Measurements from ENCODE around the gene BORA.
A peak's percentile ranks its signal among the peaks of the same experiment; 100 is the strongest.

Gene BORA

DNA sequence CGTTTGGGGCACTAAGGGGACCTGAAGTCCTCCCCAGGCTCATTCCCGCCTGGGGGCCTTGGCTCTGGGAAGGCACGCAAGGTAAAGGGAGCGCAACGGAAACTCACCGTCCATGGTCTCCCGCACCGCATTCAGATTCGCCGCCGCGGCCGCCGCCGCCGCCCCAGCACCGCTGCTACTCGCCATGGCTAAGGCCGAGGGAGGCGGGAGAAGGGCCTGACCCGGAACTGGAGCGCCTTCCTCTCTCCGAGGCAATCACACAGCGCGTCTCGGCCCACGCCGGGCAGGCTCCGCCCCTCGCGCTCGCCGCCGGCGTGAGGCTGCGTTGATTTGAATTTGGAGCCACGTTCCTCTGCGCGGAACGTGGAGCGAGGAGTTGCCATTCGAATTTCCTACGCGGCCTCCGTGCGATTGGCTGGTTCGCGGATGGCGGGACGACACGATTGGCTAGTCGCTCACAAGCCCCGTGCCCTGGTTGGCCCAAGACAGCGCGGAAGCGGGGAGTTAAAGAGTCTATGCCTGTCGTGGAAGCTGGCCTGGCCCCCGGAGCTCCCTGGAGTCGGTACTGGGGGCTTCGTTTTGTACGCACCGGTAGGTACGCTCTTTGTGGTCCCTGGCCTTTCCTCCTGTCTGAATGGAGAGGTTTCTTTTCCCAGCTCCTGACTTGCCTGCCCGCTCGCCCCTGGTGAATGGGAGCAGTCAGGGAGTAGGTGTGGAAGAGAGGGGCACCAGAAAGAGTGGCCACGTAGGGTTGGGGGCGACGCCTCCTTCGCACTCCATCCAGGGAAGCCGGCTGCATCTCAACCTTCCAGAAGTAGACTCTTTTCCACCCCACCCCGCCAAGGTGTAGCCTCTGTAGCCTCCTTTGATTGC, at the start of gene BORA, which contains the start of gene MZT1:
Gene BORA, plus strand, starts transcription at position 507 of the 873 bp plus-strand sequence. CDS start 1,018 bp downstream, outside the sequence.
Gene MZT1, minus strand, starts transcription at position 213 of the 873 bp plus-strand sequence. Its CDS starts 27 bp downstream, at position 186.
- H3K4me3 ChIP-seq (ENCODE audit: low read depth, low read length), result peak within 1 kb of the TSS; percentile 94
- TF ChIP-seq, protein P1, sequence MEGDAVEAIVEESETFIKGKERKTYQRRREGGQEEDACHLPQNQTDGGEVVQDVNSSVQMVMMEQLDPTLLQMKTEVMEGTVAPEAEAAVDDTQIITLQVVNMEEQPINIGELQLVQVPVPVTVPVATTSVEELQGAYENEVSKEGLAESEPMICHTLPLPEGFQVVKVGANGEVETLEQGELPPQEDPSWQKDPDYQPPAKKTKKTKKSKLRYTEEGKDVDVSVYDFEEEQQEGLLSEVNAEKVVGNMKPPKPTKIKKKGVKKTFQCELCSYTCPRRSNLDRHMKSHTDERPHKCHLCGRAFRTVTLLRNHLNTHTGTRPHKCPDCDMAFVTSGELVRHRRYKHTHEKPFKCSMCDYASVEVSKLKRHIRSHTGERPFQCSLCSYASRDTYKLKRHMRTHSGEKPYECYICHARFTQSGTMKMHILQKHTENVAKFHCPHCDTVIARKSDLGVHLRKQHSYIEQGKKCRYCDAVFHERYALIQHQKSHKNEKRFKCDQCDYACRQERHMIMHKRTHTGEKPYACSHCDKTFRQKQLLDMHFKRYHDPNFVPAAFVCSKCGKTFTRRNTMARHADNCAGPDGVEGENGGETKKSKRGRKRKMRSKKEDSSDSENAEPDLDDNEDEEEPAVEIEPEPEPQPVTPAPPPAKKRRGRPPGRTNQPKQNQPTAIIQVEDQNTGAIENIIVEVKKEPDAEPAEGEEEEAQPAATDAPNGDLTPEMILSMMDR (IDR thresholded peaks at IDR 0.05; ENCODE audit: borderline replicate concordance, insufficient read depth, low read depth, low read length), result no peak

- TF ChIP-seq, protein P1 (IDR thresholded peaks at IDR 0.05; ENCODE audit: borderline replicate concordance, insufficient read depth, low read depth, low read length), result no peak
- no peak overlapping the region for H3K4me3 ChIP-seq (ENCODE audit: low read depth, low read length)
These were observed 49.4 kb upstream of the BORA start for GRCh38 chr13:72678312-72678711.

- H3K4me3 ChIP-seq (ENCODE audit: low read depth, low read length), result no peak overlapping the region
- TF ChIP-seq, protein P1 (IDR thresholded peaks at IDR 0.05; ENCODE audit: borderline replicate concordance, insufficient read depth, low read depth, low read length), result no peak
These were observed 47.4 kb upstream of the BORA start for GRCh38 chr13:72680353-72680752.

- TF ChIP-seq, protein P1 (IDR thresholded peaks at IDR 0.05; ENCODE audit: borderline replicate concordance, insufficient read depth, low read depth, low read length), result no peak
- H3K4me3 ChIP-seq (ENCODE audit: low read depth, low read length), result no peak overlapping the region
These were observed 41.0 kb upstream of the BORA start for GRCh38 chr13:72686766-72687165.

GRCh38 chr13:72689181-72689696, 38.5 kb upstream of the BORA start:
- TF ChIP-seq, protein P1 (IDR thresholded peaks at IDR 0.05; ENCODE audit: borderline replicate concordance, insufficient read depth, low read depth, low read length), result no peak
- no peak overlapping the region for H3K4me3 ChIP-seq (ENCODE audit: low read depth, low read length)

DNA sequence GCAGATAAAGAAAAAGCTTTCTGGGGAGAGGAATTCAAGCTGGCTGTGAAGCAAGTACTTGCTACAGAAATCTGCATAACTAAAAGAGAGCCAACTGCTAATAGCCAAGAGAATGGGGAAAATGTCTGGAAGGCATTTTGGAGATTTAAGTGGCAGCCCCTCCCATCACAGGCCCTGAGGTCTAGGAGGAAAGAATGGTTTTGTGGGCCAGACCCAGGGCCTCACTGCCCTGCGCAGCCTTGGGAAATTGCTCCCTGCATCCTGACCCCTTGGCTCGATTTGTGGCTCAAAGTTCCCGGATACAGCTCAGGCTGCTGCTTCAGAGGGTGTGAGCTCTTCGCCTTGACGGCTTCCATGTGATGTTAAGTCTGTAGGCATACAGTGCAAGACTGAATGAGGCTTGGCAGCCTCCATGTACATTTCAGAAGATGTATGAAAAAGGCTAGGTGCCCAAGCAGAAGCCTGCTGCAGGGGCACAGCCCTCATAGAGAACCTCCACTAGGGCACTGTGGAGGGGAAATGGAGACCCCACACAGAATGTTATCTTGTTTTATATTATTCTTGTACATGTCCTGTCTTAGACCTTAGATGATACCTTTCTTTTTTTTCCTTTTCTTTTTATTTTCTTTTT, 34.7 kb upstream of the BORA start:
- TF ChIP-seq, protein P1 (IDR thresholded peaks at IDR 0.05; ENCODE audit: borderline replicate concordance, insufficient read depth, low read depth, low read length), result no peak
- H3K4me3 ChIP-seq (ENCODE audit: low read depth, low read length), result no peak overlapping the region
